Natural killer cell (primary cell): Measurements from ENCODE around the gene MLC1. TPM values are rescaled to one million over a fixed set of nuclear protein-coding genes. Genes with fewer than 3 reads are reported as not detected.

Experiments used
- ATAC-seq, 3 donors: fragments of 150-1000 bp in 2 of 3; fragments of 200-7000 bp in 1 of 3; cut with Tn5 transposase; 1 replicate in 1 of 3; 2 replicates in 2 of 3; pipeline ENCODE4 v1.10.0; 2021; ENCODE audit warnings: mild to moderate bottlenecking in 2 of 3, moderate library complexity in 2 of 3
- DNase-seq, 2 donors: peaks; one replicate each; pipeline versions ENCODE4 v3.0.0 to v3.0.0-alpha.2; 2013 to 2021; ENCODE audit warnings: mixed read lengths in 1 of 2
- H3K27ac ChIP-seq: one replicate; pipeline ENCODE4 v1.5.1; 2013; ENCODE audit warnings: mild to moderate bottlenecking, low read length
- H3K27me3 ChIP-seq: one replicate; pipeline ENCODE4 v1.6.1; 2013; ENCODE audit warnings: low read length; ENCODE audit not compliant: control insufficient read depth, insufficient read depth
- H3K36me3 ChIP-seq: one replicate; pipeline ENCODE4 v1.6.1; 2013; ENCODE audit warnings: low read length; ENCODE audit not compliant: control insufficient read depth, insufficient read depth
- H3K4me1 ChIP-seq: one replicate; pipeline ENCODE4 v1.6.1; 2013; ENCODE audit warnings: low read length; ENCODE audit not compliant: control insufficient read depth, insufficient read depth
- H3K4me3 ChIP-seq: one replicate; pipeline ENCODE4 v1.5.1; 2013; ENCODE audit warnings: low read length
- H3K9me3 ChIP-seq: one replicate; pipeline ENCODE4 v1.6.1; 2013; ENCODE audit warnings: low read length; ENCODE audit not compliant: control insufficient read depth, insufficient read depth
- H3K27ac Mint-ChIP-seq, 2 donors: one replicate each; pipeline ENCODE4 v1.8.0; 2022; ENCODE audit warnings: mild to moderate bottlenecking in 2 of 2, mixed read lengths in 2 of 2, moderate library complexity in 1 of 2
- H3K27me3 Mint-ChIP-seq, 2 donors: one replicate each; pipeline ENCODE4 v1.8.0; 2022; ENCODE audit warnings: low read depth in 2 of 2, mixed read lengths in 2 of 2
- H3K36me3 Mint-ChIP-seq: one replicate; pipeline ENCODE4 v1.8.0; 2022; ENCODE audit warnings: mixed read lengths
- H3K4me1 Mint-ChIP-seq, 2 donors: one replicate each; pipeline ENCODE4 v1.8.0; 2022; ENCODE audit warnings: mixed read lengths in 2 of 2
- H3K4me3 Mint-ChIP-seq: one replicate; pipeline ENCODE4 v1.8.0; 2022; ENCODE audit warnings: mild to moderate bottlenecking, moderate library complexity, mixed read lengths
- H3K9me3 Mint-ChIP-seq, 2 donors: one replicate each; pipeline ENCODE4 v1.8.0; 2022; ENCODE audit warnings: mixed read lengths in 2 of 2
- WGBS: methylation state at CpG from one replicate; pipeline ENCODE4 v1.1.7; 2013; ENCODE audit warnings: missing lambda C conversion rate; ENCODE audit not compliant: insufficient coverage; 5-methylcytosine and 5-hydroxymethylcytosine counted together
- intact Hi-C: fragments of 100-400 bp; cut with micrococcal nuclease; formaldehyde crosslinking; loops from one replicate; pipeline ENCODE4 v1.14.2; 2022
- total RNA-seq, 4 donors: library from RNA; stranded (reverse); fragments of 120-200 nt in 1 of 4; gene quantifications; one replicate each; pipeline versions ENCODE4 v1.2.3 to v1.2.4, GENCODE V29; 2013 to 2022
- TF ChIP-seq, protein P1 (sequence below): fragments of 200-600 bp; IDR thresholded peaks from one replicate; pipeline ENCODE4 v1.8.0; 2022; ENCODE audit warnings: antibody characterized with exemption

Gene MLC1
- total RNA-seq, 3 donors from 2014 or later (not counting 1 experiment from before 2014, with no cell fraction given) = 67.7 to 96.1 (median 73.7) TPM

- no peak overlapping the region for H3K27ac Mint-ChIP-seq
- H3K27me3 Mint-ChIP-seq = no peaks in the 10 kb centered on the region
- Histone ChIP-seq H3K36me3 (peaks cover 12% of the 10 kb centered on the region), H3K4me3 (no peak overlapping the region), H3K27me3 (no peaks in the 10 kb centered on the region), H3K4me1 (peaks cover 20% of the 10 kb centered on the region), H3K27ac (peak overlapping the region; percentile 10), H3K9me3 (peaks cover 6% of the 10 kb centered on the region)
- intact Hi-C loops = no loop called here
- no peak overlapping the region for H3K4me3 Mint-ChIP-seq
- H3K36me3 Mint-ChIP-seq = no peaks in the 10 kb centered on the region
- H3K4me1 Mint-ChIP-seq = peaks cover 18 to 35% of the 10 kb centered on the region in 2 donors
- TF ChIP-seq, protein P1, sequence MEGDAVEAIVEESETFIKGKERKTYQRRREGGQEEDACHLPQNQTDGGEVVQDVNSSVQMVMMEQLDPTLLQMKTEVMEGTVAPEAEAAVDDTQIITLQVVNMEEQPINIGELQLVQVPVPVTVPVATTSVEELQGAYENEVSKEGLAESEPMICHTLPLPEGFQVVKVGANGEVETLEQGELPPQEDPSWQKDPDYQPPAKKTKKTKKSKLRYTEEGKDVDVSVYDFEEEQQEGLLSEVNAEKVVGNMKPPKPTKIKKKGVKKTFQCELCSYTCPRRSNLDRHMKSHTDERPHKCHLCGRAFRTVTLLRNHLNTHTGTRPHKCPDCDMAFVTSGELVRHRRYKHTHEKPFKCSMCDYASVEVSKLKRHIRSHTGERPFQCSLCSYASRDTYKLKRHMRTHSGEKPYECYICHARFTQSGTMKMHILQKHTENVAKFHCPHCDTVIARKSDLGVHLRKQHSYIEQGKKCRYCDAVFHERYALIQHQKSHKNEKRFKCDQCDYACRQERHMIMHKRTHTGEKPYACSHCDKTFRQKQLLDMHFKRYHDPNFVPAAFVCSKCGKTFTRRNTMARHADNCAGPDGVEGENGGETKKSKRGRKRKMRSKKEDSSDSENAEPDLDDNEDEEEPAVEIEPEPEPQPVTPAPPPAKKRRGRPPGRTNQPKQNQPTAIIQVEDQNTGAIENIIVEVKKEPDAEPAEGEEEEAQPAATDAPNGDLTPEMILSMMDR = no peak
- DNase-seq (no peak), ATAC-seq (no peak)
- WGBS = 36% methylated on average over 10 of the region's 10 CpGs
- H3K9me3 Mint-ChIP-seq = peaks cover 0 to 3% of the 10 kb centered on the region in 2 donors
Measured at GRCh38 chr22:50084080-50084477, 1.1 kb downstream of the MLC1 start.

DNA sequence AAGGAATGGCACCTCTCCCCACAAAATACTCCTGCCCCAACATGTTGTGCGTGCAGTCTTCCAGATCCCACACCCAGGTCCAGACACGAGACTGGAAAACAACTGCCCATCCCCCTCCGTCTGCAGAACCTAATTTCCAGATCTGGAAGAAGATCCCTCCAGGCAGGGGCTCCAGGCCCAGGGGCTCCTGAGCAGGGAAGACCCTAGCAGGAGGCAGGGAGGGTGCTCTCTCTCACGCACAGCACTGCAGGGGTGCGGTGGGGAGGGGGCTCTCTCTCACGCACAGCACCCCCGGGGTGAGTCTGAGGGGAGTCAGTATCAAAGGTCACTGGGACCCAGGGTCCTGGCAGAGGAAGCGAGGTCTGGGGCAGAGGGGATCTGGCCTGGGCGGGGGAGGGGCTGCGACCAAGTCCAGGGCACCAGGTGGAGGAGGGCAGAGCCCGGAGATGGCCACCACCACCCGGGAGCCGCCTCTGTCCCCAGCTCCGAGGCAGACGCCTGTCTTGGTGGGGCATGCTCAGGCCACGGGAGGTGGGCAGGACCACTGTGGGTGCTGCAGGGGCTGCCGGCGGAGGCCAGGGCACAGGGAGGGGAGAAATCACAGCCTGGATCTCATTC is 1.7 kb downstream of the MLC1 start:
- Mint-ChIP-seq H3K27ac (peak overlapping the region in 1 of 2 donors; percentile 58), H3K9me3 (peaks cover 0 to 3% of the 10 kb centered on the region in 2 donors), H3K27me3 (no peaks in the 10 kb centered on the region), H3K36me3 (no peaks in the 10 kb centered on the region), H3K4me3 (no peak overlapping the region), H3K4me1 (peaks cover 18 to 35% of the 10 kb centered on the region in 2 donors)
- intact Hi-C loops = no loop called here
- Histone ChIP-seq H3K9me3 (peaks cover 6% of the 10 kb centered on the region), H3K36me3 (peaks cover 12% of the 10 kb centered on the region), H3K4me1 (peaks cover 20% of the 10 kb centered on the region), H3K27ac (peak overlapping the region; percentile 12), H3K27me3 (no peaks in the 10 kb centered on the region), H3K4me3 (no peak overlapping the region)
- DNase-seq (no peak), ATAC-seq (no peak)
- TF ChIP-seq, protein P1 = no peak
- 70% methylated on average over 18 of the region's 18 CpGs for WGBS

DNA sequence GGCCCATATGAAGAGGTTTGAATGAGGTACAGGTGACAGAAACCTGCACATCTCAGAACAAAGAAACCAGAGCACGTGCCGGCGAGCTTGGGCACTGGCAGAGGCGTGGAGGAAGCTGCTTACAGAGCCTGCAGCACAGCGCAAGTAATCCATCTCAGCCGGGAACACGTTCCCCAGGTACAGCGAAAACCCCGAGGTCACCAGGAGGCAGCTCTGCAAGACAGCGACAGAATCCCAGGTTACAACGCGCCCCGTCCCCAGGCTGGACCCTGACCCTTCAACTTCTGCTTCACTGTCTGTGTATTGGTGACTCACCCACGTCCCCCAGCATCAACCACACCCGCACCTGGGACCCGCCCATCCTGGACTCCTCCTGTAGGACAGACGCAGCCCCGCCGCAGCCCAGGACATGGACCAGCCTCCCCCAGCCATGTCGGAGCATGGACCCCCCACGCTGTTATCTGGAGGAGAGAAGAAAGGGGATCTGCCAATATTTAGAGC is 2.2 kb downstream of the MLC1 start:
- peak overlapping the region; percentile 12 for H3K27ac ChIP-seq
- intact Hi-C loops = no loop called here
- H3K9me3 ChIP-seq = peaks cover 6% of the 10 kb centered on the region
- no peaks in the 10 kb centered on the region for H3K27me3 ChIP-seq
- H3K4me1 ChIP-seq = peaks cover 20% of the 10 kb centered on the region
- no peak overlapping the region for H3K4me3 ChIP-seq
- Mint-ChIP-seq H3K9me3 (peaks cover 0 to 3% of the 10 kb centered on the region in 2 donors), H3K36me3 (no peaks in the 10 kb centered on the region), H3K4me3 (no peak overlapping the region), H3K4me1 (peaks cover 18 to 35% of the 10 kb centered on the region in 2 donors), H3K27me3 (no peaks in the 10 kb centered on the region), H3K27ac (peak overlapping the region in 1 of 2 donors; percentile 58)
- WGBS = 84% methylated on average over 19 of the region's 21 CpGs
- H3K36me3 ChIP-seq = peaks cover 12% of the 10 kb centered on the region
- no peak for ATAC-seq
- no peak for DNase-seq
- TF ChIP-seq, protein P1 = no peak
